NCI-H1092 (cell line): ENCODE data around the gene INSL6.
"Not testable (repeated sequence)": the region's sequence is repeated elsewhere in the genome, so short reads cannot be mapped to it uniquely, and the experiment has no call there.

Source experiments
- DNase-seq: peaks from one replicate; lab custom pipeline; 2025; lab: John Stamatoyannopoulos, UW

INSL6 gene, protein sequence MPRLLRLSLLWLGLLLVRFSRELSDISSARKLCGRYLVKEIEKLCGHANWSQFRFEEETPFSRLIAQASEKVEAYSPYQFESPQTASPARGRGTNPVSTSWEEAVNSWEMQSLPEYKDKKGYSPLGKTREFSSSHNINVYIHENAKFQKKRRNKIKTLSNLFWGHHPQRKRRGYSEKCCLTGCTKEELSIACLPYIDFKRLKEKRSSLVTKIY

GRCh38 chr9:5185220-5185840 is at the start of gene INSL6:
Gene INSL6, minus strand, starts transcription at chr9:5185639. Its CDS starts 37 bp downstream, at chr9:5185602.
- DNase-seq, result no peak

- no peak for DNase-seq
Observed at GRCh38 chr9:5231212-5231611, 45.8 kb upstream of the INSL6 start, which contains the start of gene INSL4. Gene INSL4, plus strand, starts transcription at chr9:5231419. Its CDS starts 105 bp downstream, at chr9:5231524.

- no peak for DNase-seq
Observed at GRCh38 chr9:5230554-5230953, 45.1 kb upstream of the INSL6 start.

DNA sequence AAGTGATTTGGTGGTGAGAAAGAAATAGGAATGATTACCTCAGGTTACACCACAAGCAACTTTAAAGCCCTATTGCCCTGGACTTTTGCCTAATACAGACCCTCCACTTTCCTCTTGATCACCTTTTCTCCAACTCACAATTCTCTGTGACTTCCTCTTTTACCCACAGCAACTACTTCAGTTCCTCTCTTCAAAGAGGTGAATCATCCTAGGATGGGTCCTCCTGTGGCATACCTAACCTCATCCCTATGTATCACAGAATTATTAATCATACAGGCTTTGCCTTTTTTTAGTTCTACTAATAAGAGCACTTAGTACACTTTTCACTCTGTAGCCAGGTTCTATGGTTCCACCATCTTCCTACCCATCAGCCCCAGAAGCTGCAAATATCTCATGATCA is 19.6 kb upstream of the INSL6 start:
- DNase-seq, result no peak

DNA sequence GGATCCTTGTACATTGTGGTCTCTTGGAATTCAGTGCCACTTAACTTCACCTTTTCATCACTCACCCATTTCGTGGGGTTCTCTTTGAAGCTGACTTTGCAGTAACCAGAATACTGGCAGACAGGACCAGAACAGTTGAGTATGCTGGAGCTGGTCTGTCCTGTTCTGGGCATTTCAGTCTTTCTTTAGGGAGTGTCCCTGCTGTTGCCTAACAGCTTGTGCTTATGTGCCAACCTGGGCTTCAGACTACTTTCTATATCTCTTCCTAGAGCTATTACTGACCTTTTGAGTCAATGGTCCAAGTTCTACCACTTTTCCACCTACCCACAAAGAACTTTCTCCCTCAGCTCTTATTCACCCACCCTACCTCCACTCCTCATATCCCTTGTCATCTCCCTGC is 10.0 kb upstream of the INSL6 start:
- DNase-seq, result no peak

DNA sequence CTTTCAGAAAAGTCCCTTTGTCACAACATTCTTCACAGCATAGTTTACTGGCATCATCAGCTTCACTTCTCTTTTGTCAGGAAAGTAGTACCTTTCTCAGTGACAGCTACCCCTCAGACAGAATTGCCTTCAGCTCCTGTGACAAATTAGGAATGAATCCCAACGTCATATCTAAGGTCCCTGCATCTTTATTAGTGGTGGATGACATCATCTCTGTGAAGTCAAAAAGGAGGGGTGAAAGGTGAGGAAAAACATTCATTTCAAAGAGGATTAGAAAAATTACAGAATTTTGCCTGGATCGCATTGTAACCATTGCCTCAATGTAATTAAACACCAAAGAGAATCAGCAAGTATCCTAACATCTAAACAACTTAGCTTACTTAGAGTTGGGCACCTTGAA is 7.9 kb upstream of the INSL6 start:
- no peak for DNase-seq

DNA sequence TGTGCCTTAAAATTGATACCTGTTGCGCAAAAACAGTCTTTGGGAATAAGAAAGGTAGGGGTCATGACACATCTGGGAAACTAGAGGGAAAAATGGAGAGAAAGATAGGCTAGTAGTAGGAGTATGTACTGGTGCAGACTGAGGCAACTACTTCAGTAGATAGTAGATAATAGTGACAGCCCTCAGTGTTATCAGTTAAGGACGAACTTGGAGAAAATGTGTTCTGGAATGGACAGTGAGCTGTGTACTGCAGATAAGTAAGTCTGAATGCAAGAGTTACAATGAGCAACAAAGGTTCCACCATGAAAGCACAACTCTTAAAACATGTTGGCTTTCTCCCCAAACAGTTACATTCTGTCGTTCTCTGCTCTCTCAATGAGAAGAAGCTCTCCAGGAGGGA is 6.5 kb upstream of the INSL6 start:
- no peak for DNase-seq

DNA sequence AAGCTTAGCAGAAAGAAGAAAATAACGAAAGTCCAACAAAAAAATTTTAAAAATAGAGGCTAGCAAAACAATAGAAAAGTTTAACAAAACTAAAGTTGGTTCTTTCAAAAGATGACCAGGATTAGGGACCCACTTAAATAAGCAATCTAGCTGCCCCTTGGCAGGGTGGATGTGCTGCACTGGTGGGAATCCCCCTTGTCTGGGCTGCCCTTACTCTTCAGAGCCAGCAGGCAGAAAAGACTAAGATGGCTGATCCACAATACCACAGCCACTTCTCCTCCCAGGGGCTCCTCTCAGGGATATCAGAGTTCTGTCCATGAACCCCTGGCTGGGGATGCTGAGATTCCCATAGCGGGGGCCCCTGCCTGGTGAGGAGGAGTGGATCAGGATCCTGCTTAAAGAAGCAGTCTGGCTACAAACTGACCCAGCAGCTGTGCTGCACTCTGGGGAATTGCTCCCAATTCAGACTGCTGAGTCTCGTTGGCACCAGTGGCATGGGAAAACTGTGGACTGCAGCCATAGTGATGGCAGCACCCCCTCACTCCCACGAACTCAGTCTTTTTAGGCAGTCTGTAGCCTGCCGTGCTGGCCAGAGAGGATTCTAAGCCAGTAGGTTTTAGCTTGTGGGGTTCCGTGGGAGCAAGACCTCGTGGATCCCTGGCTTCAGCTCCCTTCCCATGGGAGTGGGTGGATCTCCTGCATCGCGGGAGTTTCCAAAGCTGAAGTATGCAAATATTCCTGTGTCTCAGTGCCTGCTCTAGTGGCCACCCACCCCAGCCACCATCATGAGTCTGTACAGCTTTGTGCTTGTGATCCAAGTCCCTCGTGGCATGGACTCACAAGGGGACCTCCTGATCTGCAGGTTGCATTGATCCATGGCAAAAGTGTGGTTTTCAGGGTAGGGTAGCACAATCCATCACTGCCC is 2.9 kb upstream of the INSL6 start:
- DNase-seq, result no peak

DNA sequence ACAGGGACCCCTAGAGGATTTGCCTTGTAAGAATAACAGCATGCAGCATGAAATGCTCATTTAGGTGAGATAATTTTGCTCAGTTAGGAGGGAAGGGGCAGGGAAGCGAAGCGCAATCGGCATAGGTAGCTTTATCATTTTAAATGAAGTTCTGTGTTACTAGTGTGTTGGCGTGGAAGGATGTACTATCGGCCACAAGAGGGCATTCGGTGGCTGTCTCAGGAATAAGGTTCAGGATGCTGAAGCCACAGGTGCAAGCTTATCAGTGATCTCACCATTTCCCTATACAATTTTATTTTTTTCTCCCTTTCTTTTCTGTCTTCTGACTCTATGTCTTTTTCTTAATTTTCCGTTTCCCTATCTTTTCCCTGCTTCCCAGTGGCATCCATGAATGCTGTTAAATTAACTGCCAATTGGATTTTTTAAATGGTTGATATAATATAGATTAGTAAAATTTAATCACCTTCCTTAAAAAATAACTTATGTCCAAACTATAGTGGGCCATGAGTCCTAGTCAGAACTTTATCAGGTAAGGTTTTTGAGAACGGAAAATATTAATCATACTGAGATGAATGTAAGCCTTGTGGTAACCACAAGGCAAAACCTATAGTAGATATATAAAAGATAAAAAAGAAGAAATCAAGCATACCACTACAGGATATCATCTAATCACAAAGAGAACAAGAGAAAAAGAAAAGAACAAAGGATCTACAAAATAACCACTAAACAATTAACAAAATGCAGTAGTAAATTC is 1.2 kb upstream of the INSL6 start:
- DNase-seq, result peak; percentile 41

DNA sequence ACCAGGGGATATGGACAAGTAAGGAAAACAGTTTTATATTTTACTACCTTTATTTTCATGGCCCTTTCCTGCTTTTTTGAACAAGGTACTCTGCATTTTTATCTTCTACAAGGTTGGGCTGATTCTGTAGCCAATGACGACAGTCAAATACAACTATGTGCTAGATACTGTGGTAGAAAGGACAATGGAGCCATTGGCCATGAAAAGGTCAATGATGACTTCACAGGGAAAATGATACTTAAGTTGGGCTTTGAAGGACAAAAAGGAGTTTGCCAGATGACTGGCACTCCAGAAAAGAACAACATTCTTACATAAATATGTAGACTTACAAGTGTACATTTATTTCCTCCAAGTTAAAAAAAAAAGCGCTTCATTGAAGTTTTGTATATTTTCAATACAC is 663 bp downstream of the INSL6 start:
- no peak for DNase-seq

- not testable (repeated sequence) for DNase-seq
Observed at GRCh38 chr9:5180631-5181030, 4.8 kb downstream of the INSL6 start.

DNA sequence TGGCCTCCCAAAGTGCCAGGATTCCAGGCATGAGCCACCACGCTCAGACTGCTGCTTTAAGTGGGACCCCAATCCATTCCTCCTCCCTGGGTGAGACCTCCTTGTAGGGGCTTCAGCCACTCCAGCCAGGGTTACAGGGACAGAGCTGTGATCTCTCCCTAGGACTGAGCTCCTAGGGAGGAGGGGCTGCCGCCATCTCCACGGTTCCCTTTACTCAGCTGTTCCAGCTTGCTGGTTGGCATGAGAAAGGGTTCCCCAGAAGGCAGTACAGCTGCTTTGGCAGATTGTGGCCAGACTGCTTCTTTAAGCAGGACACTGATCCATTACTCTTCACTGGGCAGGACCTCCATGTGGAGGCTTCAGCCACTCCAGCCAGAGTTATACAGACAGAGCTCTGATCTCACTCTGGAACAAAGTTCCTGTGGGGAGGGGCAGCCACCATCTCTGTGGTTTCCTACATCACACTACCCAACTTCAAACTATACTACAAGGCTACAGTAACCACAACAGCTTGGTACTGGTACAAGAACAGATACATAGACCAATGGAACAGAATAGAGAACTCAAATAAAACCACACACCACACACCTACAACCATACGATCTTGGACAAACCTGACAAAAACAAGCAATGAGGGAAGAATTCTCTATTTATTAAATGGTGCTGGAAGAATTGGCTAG is 7.2 kb downstream of the INSL6 start:
- DNase-seq, result no peak

DNA sequence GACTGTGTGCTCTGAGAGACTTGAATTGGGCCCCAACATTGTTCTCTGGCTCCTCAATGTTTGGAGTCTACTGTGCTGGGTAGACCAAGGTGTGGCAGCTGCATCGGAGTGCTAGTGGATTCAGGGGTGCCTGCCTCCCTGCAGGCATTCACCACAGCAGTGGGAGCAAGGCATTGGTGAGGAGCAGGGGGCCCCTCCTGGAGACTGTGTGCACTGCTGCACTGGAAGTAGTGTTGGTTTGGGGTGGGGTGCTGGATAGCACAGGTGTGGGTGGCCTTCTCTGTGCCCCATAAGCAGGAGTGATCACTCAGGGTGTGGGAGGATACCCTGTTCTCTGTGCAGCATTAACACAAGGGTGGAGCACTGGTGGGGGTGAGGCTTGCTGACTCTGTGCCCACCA is 39.2 kb downstream of the INSL6 start:
- no peak for DNase-seq

DNA sequence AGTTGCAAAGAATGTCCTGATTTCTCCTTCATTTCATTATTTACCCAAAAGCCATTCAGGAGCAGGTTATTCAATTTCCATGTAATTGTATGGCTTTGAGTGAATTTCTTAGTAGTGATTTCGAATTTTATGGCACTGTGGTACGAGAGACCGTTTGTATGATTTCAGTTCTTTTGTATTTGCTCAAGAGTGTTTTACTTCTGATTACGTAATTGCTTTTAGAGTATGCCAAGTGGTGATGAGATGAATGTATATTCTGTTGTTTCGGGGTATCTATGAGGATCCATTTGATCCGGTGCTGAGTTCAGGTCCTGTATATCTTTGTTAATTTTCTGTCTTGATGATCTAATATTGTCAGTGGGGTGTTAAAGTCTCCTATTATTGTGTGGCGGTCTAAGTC is 41.2 kb downstream of the INSL6 start:
- DNase-seq, result no peak

- DNase-seq, result no peak
Observed at GRCh38 chr9:5140151-5140550, 45.3 kb downstream of the INSL6 start.

DNA sequence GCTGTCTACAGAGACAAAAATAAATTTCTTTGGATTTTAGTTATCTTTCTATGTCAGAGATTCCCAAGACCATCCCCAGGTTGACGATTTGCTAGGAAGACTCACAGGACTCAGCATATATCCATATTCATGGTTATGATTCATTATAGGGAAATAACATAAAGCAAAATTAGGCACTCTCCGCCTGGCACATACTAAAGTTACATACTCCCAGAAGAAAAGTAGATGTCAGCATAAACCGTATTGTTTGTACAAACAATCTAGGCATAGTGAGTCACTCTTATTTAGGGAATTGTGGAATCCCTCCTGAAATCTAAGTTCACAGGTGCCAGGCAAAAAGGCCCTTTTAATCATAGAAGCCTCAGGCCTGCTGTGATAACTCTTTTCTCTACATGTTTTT is 62.9 kb downstream of the INSL6 start:
- no peak for DNase-seq

- no peak for DNase-seq
Observed at GRCh38 chr9:5122116-5122515, 63.3 kb downstream of the INSL6 start.

DNA sequence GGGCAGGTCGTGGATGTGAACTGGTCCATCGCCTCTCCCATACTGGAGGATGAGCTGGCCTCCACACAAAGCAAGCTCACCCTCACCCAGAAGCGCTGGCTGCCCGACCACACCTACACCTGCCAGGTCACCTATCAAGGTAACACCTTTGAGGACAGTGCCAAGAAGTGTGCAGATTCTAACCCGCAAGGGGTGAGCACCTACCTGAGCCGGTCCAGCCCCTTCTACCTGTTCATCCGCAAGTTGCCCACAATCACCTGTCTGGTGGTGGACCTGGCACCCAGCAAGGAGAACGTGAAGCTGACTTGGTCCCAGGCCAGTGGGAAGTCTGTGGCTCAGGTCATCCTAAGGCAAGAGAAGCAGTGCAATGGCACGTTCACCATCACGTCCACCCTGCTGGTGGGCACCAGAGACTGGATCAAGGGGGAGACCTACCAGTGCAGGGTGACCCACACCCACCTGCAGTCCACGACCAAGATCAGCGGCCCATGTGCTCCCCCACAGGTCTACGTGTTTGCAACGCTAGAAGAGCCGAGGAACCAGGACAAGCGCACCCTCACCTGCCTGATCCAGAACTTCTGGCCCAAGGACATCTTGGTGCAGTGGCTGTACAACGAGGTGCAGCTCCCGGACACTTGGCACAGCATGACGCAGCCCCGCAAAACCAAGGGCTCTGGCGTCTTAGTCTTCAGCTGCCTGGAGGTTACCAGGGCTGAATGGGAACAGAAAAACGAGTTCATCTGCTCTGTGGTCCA is 71.3 kb downstream of the INSL6 start:
- DNase-seq, result no peak
